K562 (cell line): ENCODE results near the gene MYH9. TPM values are rescaled to one million over a fixed set of nuclear protein-coding genes. Genes with fewer than 3 reads are reported as not detected.

Experiments
- ATAC-seq: fragments of 200-7000 bp; cut with Tn5 transposase; 3 replicates; pipeline ENCODE4 v1.9.1; 2020; ENCODE audit warnings: moderate library complexity
- BruUV-seq: library from RNA; stranded (reverse); fragments of 400-500 nt; replicated peaks from 2 replicates; lab custom pipeline; 2021; lab: Mats Ljungman, UMichigan
- CTCF ChIA-PET: fragments of 300-600 bp; formaldehyde crosslinking; extraction: SDS; loops from one replicate; lab custom pipeline; 2021; ENCODE audit warnings: low intra/inter-chr PET ratio; lab: Yijun Ruan, JAX
- POLR2A ChIA-PET: fragments of 300-600, 350-650 bp; sonication (Branson Sonifier 250); formaldehyde crosslinking; extraction: SDS; loops from one replicate; lab custom pipeline; 2021; ENCODE audit warnings: antibody characterized with exemption, inconsistent platforms; lab: Yijun Ruan, JAX
- DNase-seq, 4 experiments: peaks; one replicate each; pipeline versions ENCODE4 v3.0.0 to v3.0.0-alpha.2; 2011 to 2018; ENCODE audit warnings: low spot score in 3 of 4, mixed read lengths in 3 of 4; ENCODE audit errors: extremely low read depth in 1 of 4
- FAIRE-seq: peaks from 2 replicates; lab custom pipeline; 2011; peaks lifted over from hg19 to GRCh38; lab: Jason Lieb, UNC
- H2AFZ ChIP-seq: 2 replicates; pipeline ENCODE4 v1.6.0; 2011; ENCODE audit warnings: low read depth, low read length, control low read depth, inconsistent platforms
- H3K27ac ChIP-seq: fragments of 200-600 bp; 3 replicates; pipeline ENCODE4 v1.8.0; 2011; ENCODE audit warnings: low read depth, mild to moderate bottlenecking, control low read depth, inconsistent platforms, low read length, moderate library complexity, mixed read lengths; ENCODE audit errors: extremely low read depth
- H3K27me3 ChIP-seq, 2 experiments: fragments of 300-600 bp in 1 of 2; 2 replicates in 1 of 2; 3 replicates in 1 of 2; pipeline versions ENCODE4 v1.6.0 to v1.8.0; 2011; ENCODE audit warnings: inconsistent platforms in 2 of 2, low read length in 2 of 2, mild to moderate bottlenecking in 1 of 2, mixed read lengths in 1 of 2, moderate library complexity in 1 of 2; ENCODE audit not compliant: control insufficient read depth in 2 of 2, insufficient read depth in 2 of 2
- H3K36me3 ChIP-seq: fragments of 300-600 bp; 3 replicates; pipeline ENCODE4 v1.8.0; 2011; ENCODE audit warnings: mild to moderate bottlenecking, low read length, inconsistent platforms; ENCODE audit not compliant: control insufficient read depth, insufficient read depth
- H3K4me1 ChIP-seq, 2 experiments: fragments of 200-600 bp in 1 of 2; replicated peaks in 1 of 2; 2 replicates in 1 of 2; 3 replicates in 1 of 2; pipeline versions ENCODE4 v1.5.1 to v1.8.0; 2011; ENCODE audit warnings: inconsistent platforms in 2 of 2, low read length in 2 of 2, mild to moderate bottlenecking in 1 of 2, mixed read lengths in 1 of 2, moderate library complexity in 1 of 2; ENCODE audit not compliant: control insufficient read depth in 2 of 2, insufficient read depth in 2 of 2
- H3K4me2 ChIP-seq: 2 replicates; pipeline ENCODE4 v1.6.1; 2011; ENCODE audit warnings: low read length, control low read depth, inconsistent platforms, mixed read lengths; ENCODE audit not compliant: insufficient read depth
- H3K4me3 ChIP-seq: fragments of 200-600 bp; sonication (generic), shearing (Covaris generic); 2 replicates; pipeline ENCODE4 v1.5.1; 2016; ENCODE audit warnings: control low read depth, inconsistent platforms
- H3K79me2 ChIP-seq: fragments of 200-600 bp; 3 replicates; pipeline ENCODE4 v1.8.0; 2011; ENCODE audit warnings: low read length, inconsistent platforms; ENCODE audit not compliant: control insufficient read depth, insufficient read depth
- H3K9ac ChIP-seq, 2 experiments: 2 replicates each; pipeline versions ENCODE4 v1.6.0 to v1.6.1; 2011; ENCODE audit warnings: low read depth in 2 of 2, low read length in 2 of 2, control low read depth in 1 of 2, inconsistent platforms in 1 of 2, mild to moderate bottlenecking in 1 of 2, mixed read lengths in 1 of 2; ENCODE audit not compliant: insufficient read depth in 1 of 2
- H3K9me1 ChIP-seq: one replicate; pipeline ENCODE4 v1.6.0; 2011; ENCODE audit warnings: inconsistent platforms, mild to moderate bottlenecking, low read length, moderate library complexity; ENCODE audit not compliant: control insufficient read depth, insufficient read depth
- H3K9me3 ChIP-seq: replicated peaks from 2 replicates; pipeline ENCODE4 v1.5.1; 2011; ENCODE audit warnings: low read depth, low read length, inconsistent platforms; ENCODE audit not compliant: control insufficient read depth, insufficient read depth
- H4K20me1 ChIP-seq: replicated peaks from 2 replicates; pipeline ENCODE4 v1.6.1; 2011; ENCODE audit warnings: low read length, inconsistent platforms, mixed read lengths; ENCODE audit not compliant: control insufficient read depth, insufficient read depth
- ARID1B ChIP-seq: fragments of 450-650 bp; IDR thresholded peaks from 2 replicates; pipeline ENCODE4 v1.6.1; 2016; ENCODE audit warnings: antibody characterized with exemption, mild to moderate bottlenecking, inconsistent platforms
- DPF2 ChIP-seq: fragments of 450-650 bp; IDR thresholded peaks from 2 replicates; pipeline ENCODE4 v1.6.1; 2016
- GTF2E2 ChIP-seq: fragments of 200-800 bp; sonication (Bioruptor generic); IDR thresholded peaks from 2 replicates; pipeline ENCODE4 v1.6.1; 2016; ENCODE audit warnings: missing genetic modification characterization, missing compliant biosample characterization
- HDAC2 ChIP-seq: fragments of 450-650 bp; IDR thresholded peaks from 2 replicates; pipeline ENCODE4 v1.6.1; 2016; ENCODE audit warnings: mild to moderate bottlenecking
- IRF2 ChIP-seq: sonication (generic); formaldehyde crosslinking; IDR thresholded peaks from 2 replicates; pipeline ENCODE4 v1.8.1; 2022; ENCODE audit warnings: mild to moderate bottlenecking, missing genetic modification reagents
- MNT ChIP-seq, 2 experiments: fragments of 450-650 bp; conservative IDR thresholded peaks; 2 replicates each; pipeline ENCODE4 v1.6.1; 2017; ENCODE audit warnings: mild to moderate bottlenecking in 2 of 2, moderate library complexity in 2 of 2
- MXI1 ChIP-seq: IDR thresholded peaks from 2 replicates; pipeline ENCODE4 v1.6.1; 2011; ENCODE audit warnings: low read depth, mild to moderate bottlenecking, improper control_type of control experiment, low read length
- MYBL2 ChIP-seq, 2 experiments: fragments of 450-650 bp in 1 of 2; sonication (generic) in 1 of 2; formaldehyde crosslinking in 1 of 2; IDR thresholded peaks; 2 replicates each; pipeline versions ENCODE4 v1.6.1 to v1.8.1; 2017 to 2022; ENCODE audit warnings: borderline replicate concordance in 1 of 2, inconsistent platforms in 1 of 2, low read depth in 1 of 2, mild to moderate bottlenecking in 1 of 2, missing genetic modification reagents in 1 of 2, moderate library complexity in 1 of 2
- NCOA1 ChIP-seq: fragments of 450-650 bp; IDR thresholded peaks from 2 replicates; pipeline ENCODE4 v1.6.1; 2016; ENCODE audit warnings: low read depth
- POLR2A ChIP-seq: fragments of 450-650 bp; conservative IDR thresholded peaks from 2 replicates; pipeline ENCODE4 v1.6.1; 2016
- POLR2H ChIP-seq: IDR thresholded peaks from 2 replicates; pipeline ENCODE4 v1.6.1; 2016; ENCODE audit warnings: missing genetic modification characterization, low read depth, mild to moderate bottlenecking, control low read depth, missing compliant biosample characterization, moderate library complexity
- SIN3A ChIP-seq, 2 experiments: fragments of 150-350 bp in 1 of 2; IDR thresholded peaks; 2 replicates each; pipeline ENCODE4 v1.6.1; 2011 to 2016; ENCODE audit warnings: borderline replicate concordance in 2 of 2, low read depth in 2 of 2, low read length in 2 of 2, mild to moderate bottlenecking in 2 of 2, moderate library complexity in 2 of 2; ENCODE audit not compliant: control insufficient read depth in 1 of 2
- TBL1XR1 ChIP-seq, 2 experiments: IDR thresholded peaks; 2 replicates each; pipeline ENCODE4 v1.6.1; 2012; ENCODE audit warnings: improper control_type of control experiment in 2 of 2, low read length in 2 of 2, mild to moderate bottlenecking in 1 of 2
- ZNF830 ChIP-seq: fragments of 250-450 bp; sonication (Bioruptor Pico); IDR thresholded peaks from 2 replicates; pipeline ENCODE4 v1.5.0; 2021; ENCODE audit warnings: mild to moderate bottlenecking
- WGBS: fragments of 100-300 bp; shearing (Covaris generic); methylation state at CpG from one replicate; pipeline ENCODE4 v1.1.6; 2016; ENCODE audit warnings: low coverage, mixed read lengths; ENCODE audit not compliant: insufficient coverage; ENCODE audit errors: missing lambda C conversion rate; 5-methylcytosine and 5-hydroxymethylcytosine counted together
- in situ Hi-C: fragments of 300-500 bp; cut with MboI; formaldehyde crosslinking; loops from 4 replicates; pipeline ENCODE4 v1.15.0; 2018; ENCODE audit warnings: inconsistent platforms, mixed read lengths
- intact Hi-C: fragments of 100-400 bp; cut with micrococcal nuclease; formaldehyde crosslinking; loops from 2 replicates; pipeline ENCODE4 v1.14.2; 2022
- polyA plus RNA-seq, 8 experiments: library from polyadenylated mRNA; depleted of rRNA in 4 of 8; stranded (reverse) in 5 of 8; unstranded in 3 of 8; fragments of >200 nt; fragmentation: Nextera tagmentation in 2 of 8; fragmentation: Illumina TruSeq in 1 of 8; extraction: Ambion mirVana in 2 of 8; extraction: Trizol in 1 of 8; gene quantifications; 2 replicates each; pipeline versions ENCODE4 v1.2.1 to v1.2.3, GENCODE V29; 2011 to 2014; ENCODE audit warnings: inconsistent platforms in 1 of 8, missing spikeins in 1 of 8
- total RNA-seq, 7 experiments: library from RNA; depleted of rRNA in 6 of 7; stranded (reverse); fragments of >200 nt in 6 of 7; fragmentation: Illumina TruSeq in 2 of 7; extraction: Trizol in 2 of 7; gene quantifications; 2 replicates each; pipeline versions ENCODE4 v1.2.1 to v1.2.3, GENCODE V29; 2011 to 2021; ENCODE audit warnings: low replicate concordance in 1 of 7
- TF ChIP-seq, protein P1 (sequence below): fragments of 450-650 bp; IDR thresholded peaks from 2 replicates; pipeline ENCODE4 v1.6.1; 2017; ENCODE audit warnings: antibody characterized with exemption, mild to moderate bottlenecking

Gene MYH9
- total and polyA plus RNA-seq, 9 of the 15 experiments (the other 6 are each of a cell fraction or from before 2014, with no cell fraction given), result 0.71 to 111 (median 24.6) TPM

- peak within 1 kb of the TSS; percentile 61 for H3K27ac ChIP-seq
- in situ Hi-C loops, result no loop called here
- H3K79me2 ChIP-seq, result peaks cover 25% of the 10 kb centered on the region
- no peaks in the 10 kb centered on the region for H4K20me1 ChIP-seq
- ChIA-PET POLR2A (interaction anchor here (0.9 to 3.5 kb wide), 4 partner anchors 14 to 35 kb away, joined by 3 to 15 read pairs (median 4); partner anchors contain the start of gene APOL2), CTCF (no interaction called here)
- BruUV-seq, result TSS peak; percentile 66
- peaks cover 8% of the 10 kb centered on the region; the same call in 1 of the 3 replicates for H3K36me3 ChIP-seq
- H3K27me3 ChIP-seq, result no peaks in the 10 kb centered on the region
- peak within 1 kb of the TSS; percentile 36 for H3K4me3 ChIP-seq
- DNase-seq (peak; percentile 23 to 75 (median 44)), ATAC-seq (peak; percentile 79), FAIRE-seq (peak; percentile 95)
- H3K9ac ChIP-seq, result peak within 1 kb of the TSS; percentile 46 to 86
- peak within 1 kb of the TSS; percentile 69 for H3K4me2 ChIP-seq
- peak within 1 kb of the TSS; percentile 75 for H2AFZ ChIP-seq
- peaks cover 22 to 31% of the 10 kb centered on the region in 2 experiments for H3K4me1 ChIP-seq
- 22% methylated on average over 10 of the region's 10 CpGs for WGBS
- H3K9me3 ChIP-seq, result peaks cover 3% of the 10 kb centered on the region; the same call in 1 of the 2 replicates
- H3K9me1 ChIP-seq, result no peaks in the 10 kb centered on the region
- intact Hi-C loops, result no loop called here
- peak; percentile 98 for TF ChIP-seq IRF2 (CRISPR knock-in tag)
- TF ChIP-seq MXI1, result 0 out of 2 replicates have a peak, but pooled peaks have one; percentile 34
- no peak for TF ChIP-seq HDAC2
- peak; percentile 33; the same call in 1 of the 2 replicates for TF ChIP-seq POLR2H (tag)
- TF ChIP-seq SIN3A (IDR thresholded peaks at IDR 0.05; ENCODE audit: borderline replicate concordance in 2 of 2, control insufficient read depth in 1 of 2, low read depth in 2 of 2, low read length in 2 of 2), result 0 out of 4 replicates have a peak, but pooled peaks of 1 of the 2 experiments have one; percentile 20
- TF ChIP-seq NCOA1, result peak; percentile 34; the same call in 1 of the 2 replicates
- TF ChIP-seq TBL1XR1 (IDR thresholded peaks at IDR 0.05; ENCODE audit: low read length in 2 of 2), result 0 out of 4 replicates have a peak, but pooled peaks of 1 of the 2 experiments have one; percentile 20
- 0 out of 2 replicates have a peak, but pooled peaks have one; percentile 43 for TF ChIP-seq ZNF830 (CRISPR knock-in tag)
- no peak for TF ChIP-seq MYBL2 (IDR thresholded peaks at IDR 0.05; ENCODE audit: low read depth)
- TF ChIP-seq MYBL2 (CRISPR knock-in tag; IDR thresholded peaks at IDR 0.05; ENCODE audit: borderline replicate concordance), result no peak
- peak; percentile 51 for TF ChIP-seq DPF2
- TF ChIP-seq POLR2A, result peak; percentile 54
- TF ChIP-seq, protein P1, sequence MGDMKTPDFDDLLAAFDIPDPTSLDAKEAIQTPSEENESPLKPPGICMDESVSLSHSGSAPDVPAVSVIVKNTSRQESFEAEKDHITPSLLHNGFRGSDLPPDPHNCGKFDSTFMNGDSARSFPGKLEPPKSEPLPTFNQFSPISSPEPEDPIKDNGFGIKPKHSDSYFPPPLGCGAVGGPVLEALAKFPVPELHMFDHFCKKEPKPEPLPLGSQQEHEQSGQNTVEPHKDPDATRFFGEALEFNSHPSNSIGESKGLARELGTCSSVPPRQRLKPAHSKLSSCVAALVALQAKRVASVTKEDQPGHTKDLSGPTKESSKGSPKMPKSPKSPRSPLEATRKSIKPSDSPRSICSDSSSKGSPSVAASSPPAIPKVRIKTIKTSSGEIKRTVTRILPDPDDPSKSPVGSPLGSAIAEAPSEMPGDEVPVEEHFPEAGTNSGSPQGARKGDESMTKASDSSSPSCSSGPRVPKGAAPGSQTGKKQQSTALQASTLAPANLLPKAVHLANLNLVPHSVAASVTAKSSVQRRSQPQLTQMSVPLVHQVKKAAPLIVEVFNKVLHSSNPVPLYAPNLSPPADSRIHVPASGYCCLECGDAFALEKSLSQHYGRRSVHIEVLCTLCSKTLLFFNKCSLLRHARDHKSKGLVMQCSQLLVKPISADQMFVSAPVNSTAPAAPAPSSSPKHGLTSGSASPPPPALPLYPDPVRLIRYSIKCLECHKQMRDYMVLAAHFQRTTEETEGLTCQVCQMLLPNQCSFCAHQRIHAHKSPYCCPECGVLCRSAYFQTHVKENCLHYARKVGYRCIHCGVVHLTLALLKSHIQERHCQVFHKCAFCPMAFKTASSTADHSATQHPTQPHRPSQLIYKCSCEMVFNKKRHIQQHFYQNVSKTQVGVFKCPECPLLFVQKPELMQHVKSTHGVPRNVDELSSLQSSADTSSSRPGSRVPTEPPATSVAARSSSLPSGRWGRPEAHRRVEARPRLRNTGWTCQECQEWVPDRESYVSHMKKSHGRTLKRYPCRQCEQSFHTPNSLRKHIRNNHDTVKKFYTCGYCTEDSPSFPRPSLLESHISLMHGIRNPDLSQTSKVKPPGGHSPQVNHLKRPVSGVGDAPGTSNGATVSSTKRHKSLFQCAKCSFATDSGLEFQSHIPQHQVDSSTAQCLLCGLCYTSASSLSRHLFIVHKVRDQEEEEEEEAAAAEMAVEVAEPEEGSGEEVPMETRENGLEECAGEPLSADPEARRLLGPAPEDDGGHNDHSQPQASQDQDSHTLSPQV, result 0 out of 2 replicates have a peak, but pooled peaks have one; percentile 43
- TF ChIP-seq MNT (conservative IDR thresholded peaks at IDR 0.05), result peak in 1 of 2 experiments; percentile 60; a peak in 1 of 4 replicates
- no peak for TF ChIP-seq GTF2E2 (tag)
- TF ChIP-seq ARID1B, result peak; percentile 30; the same call in 1 of the 2 replicates
Measured at GRCh38 chr22:36252754-36253522, 134.8 kb downstream of the MYH9 start, which contains the start of gene APOL1. Gene APOL1 (plus strand): TSS chr22:36253133. CDS start chr22:36254956, 1,823 bp downstream.
